IMR-90 (cell line): ENCODE data around the gene PRKAG2. TPM values are rescaled to one million over a fixed set of nuclear protein-coding genes. Genes with fewer than 3 reads are reported as not detected.

Experiments
- ATAC-seq: fragments of 200-7000 bp; cut with Tn5 transposase; 2 replicates; pipeline ENCODE4 v1.9.1; 2020; ENCODE audit warnings: low read depth, mild to moderate bottlenecking, moderate library complexity
- BruUV-seq: library from RNA; stranded (reverse); fragments of 400-500 nt; replicated peaks from 2 replicates; lab custom pipeline; 2021; lab: Mats Ljungman, UMichigan
- CTCF ChIA-PET: fragments of 300-600 bp; formaldehyde crosslinking; extraction: SDS; loops from one replicate; lab custom pipeline; 2021; ENCODE audit warnings: antibody characterized with exemption; lab: Yijun Ruan, JAX
- POLR2A ChIA-PET: fragments of 300-600 bp; sonication (Branson Sonifier 250); formaldehyde crosslinking; loops from one replicate; lab custom pipeline; 2022; ENCODE audit warnings: antibody characterized with exemption; ENCODE audit not compliant: unreplicated experiment; lab: Charles Lee
- DNase-seq: peaks from one replicate; pipeline ENCODE4 v3.0.0; 2013
- H2AFZ ChIP-seq: replicated peaks from 2 replicates; pipeline ENCODE3; 2013; ENCODE audit warnings: low read length, mild to moderate bottlenecking; ENCODE audit not compliant: poor library complexity
- H2AK5ac ChIP-seq: 2 replicates; pipeline ENCODE4 v1.6.1; 2013; ENCODE audit warnings: low read depth, low read length, inconsistent platforms
- H2AK9ac ChIP-seq: replicated peaks from 2 replicates; pipeline ENCODE3; 2013; ENCODE audit warnings: mild to moderate bottlenecking, low read depth, low read length, moderate library complexity; ENCODE audit not compliant: poor library complexity
- H2BK120ac ChIP-seq: 2 replicates; pipeline ENCODE4 v1.6.1; 2013; ENCODE audit warnings: low read depth, low read length, inconsistent platforms
- H2BK15ac ChIP-seq: 3 replicates; pipeline ENCODE4 v1.6.1; 2013; ENCODE audit warnings: low read depth, low read length, inconsistent platforms
- H2BK20ac ChIP-seq: 2 replicates; pipeline ENCODE4 v1.6.1; 2013; ENCODE audit warnings: low read depth, mild to moderate bottlenecking, inconsistent platforms, low read length, moderate library complexity
- H2BK5ac ChIP-seq: 2 replicates; pipeline ENCODE4 v1.6.1; 2013; ENCODE audit warnings: mild to moderate bottlenecking, low read depth, low read length, inconsistent platforms; ENCODE audit not compliant: poor library complexity, severe bottlenecking
- H3K14ac ChIP-seq: replicated peaks from 2 replicates; pipeline ENCODE4 v1.6.1; 2013; ENCODE audit warnings: low read depth, low read length, inconsistent platforms
- H3K18ac ChIP-seq: 2 replicates; pipeline ENCODE4 v1.6.1; 2013; ENCODE audit warnings: low read depth, low read length, control low read depth
- H3K23ac ChIP-seq: 2 replicates; pipeline ENCODE4 v1.6.1; 2013; ENCODE audit warnings: low read depth, low read length, inconsistent platforms
- H3K27ac ChIP-seq: 2 replicates; pipeline ENCODE4 v1.5.1; 2013; ENCODE audit warnings: mild to moderate bottlenecking, control low read depth, low read length; ENCODE audit not compliant: insufficient read depth
- H3K27me3 ChIP-seq: 2 replicates; pipeline ENCODE4 v1.6.1; 2013; ENCODE audit warnings: low read length; ENCODE audit not compliant: control insufficient read depth, insufficient read depth
- H3K36me3 ChIP-seq: 2 replicates; pipeline ENCODE4 v1.6.1; 2013; ENCODE audit warnings: low read length, mixed read lengths; ENCODE audit not compliant: control insufficient read depth, insufficient read depth
- H3K4ac ChIP-seq: 2 replicates; pipeline ENCODE4 v1.6.1; 2013; ENCODE audit warnings: low read depth, low read length, inconsistent platforms
- H3K4me1 ChIP-seq: 2 replicates; pipeline ENCODE4 v1.6.1; 2013; ENCODE audit warnings: low read length, mixed read lengths; ENCODE audit not compliant: control insufficient read depth, insufficient read depth
- H3K4me2 ChIP-seq: 2 replicates; pipeline ENCODE4 v1.6.1; 2013; ENCODE audit warnings: low read depth, mild to moderate bottlenecking, control low read depth, low read length, moderate library complexity
- H3K4me3 ChIP-seq: 2 replicates; pipeline ENCODE4 v1.5.1; 2013; ENCODE audit warnings: low read depth, mild to moderate bottlenecking, control low read depth, low read length, moderate library complexity; ENCODE audit not compliant: insufficient read depth
- H3K56ac ChIP-seq: 2 replicates; pipeline ENCODE4 v1.6.1; 2013; ENCODE audit warnings: low read length, inconsistent platforms; ENCODE audit not compliant: insufficient read depth; ENCODE audit errors: extremely low read depth
- H3K79me1 ChIP-seq, 2 experiments: 2 replicates each; pipeline ENCODE4 v1.6.1; 2013; ENCODE audit warnings: low read length in 2 of 2, inconsistent platforms in 1 of 2, low read depth in 1 of 2
- H3K9ac ChIP-seq: 2 replicates; pipeline ENCODE4 v1.6.1; 2013; ENCODE audit warnings: low read depth, low read length, control low read depth
- H3K9me1 ChIP-seq: 2 replicates; pipeline ENCODE4 v1.6.1; 2013; ENCODE audit warnings: low read length, inconsistent platforms; ENCODE audit not compliant: insufficient read depth
- H3K9me3 ChIP-seq: 2 replicates; pipeline ENCODE4 v1.6.1; 2013; ENCODE audit warnings: low read length; ENCODE audit not compliant: control insufficient read depth, insufficient read depth
- H4K20me1 ChIP-seq: 2 replicates; pipeline ENCODE4 v1.6.1; 2013; ENCODE audit warnings: low read length, inconsistent platforms; ENCODE audit not compliant: insufficient read depth
- H4K5ac ChIP-seq: 2 replicates; pipeline ENCODE4 v1.6.1; 2013; ENCODE audit warnings: mild to moderate bottlenecking, low read depth, low read length, control low read depth
- H4K8ac ChIP-seq, 2 experiments: 2 replicates each; pipeline ENCODE4 v1.6.1; 2013; ENCODE audit warnings: low read depth in 2 of 2, low read length in 2 of 2, control low read depth in 1 of 2, inconsistent platforms in 1 of 2
- H4K91ac ChIP-seq: 2 replicates; pipeline ENCODE4 v1.6.1; 2013; ENCODE audit warnings: low read depth, low read length, inconsistent platforms; ENCODE audit not compliant: insufficient read depth
- CEBPB ChIP-seq: IDR thresholded peaks from 2 replicates; pipeline ENCODE4 v1.6.1; 2012; ENCODE audit warnings: low read depth, low read length, improper control_type of control experiment
- ELK1 ChIP-seq: fragments of 150-350 bp; IDR thresholded peaks from 2 replicates; pipeline ENCODE4 v1.6.1; 2016; ENCODE audit warnings: low read depth, mild to moderate bottlenecking, low read length, moderate library complexity, borderline replicate concordance
- MAFK ChIP-seq: IDR thresholded peaks from 2 replicates; pipeline ENCODE4 v1.6.1; 2012; ENCODE audit warnings: low read depth, low read length, improper control_type of control experiment
- MAZ ChIP-seq: IDR thresholded peaks from 2 replicates; pipeline ENCODE4 v1.6.1; 2012; ENCODE audit warnings: low read depth, mild to moderate bottlenecking, low read length, improper control_type of control experiment, moderate library complexity, borderline replicate concordance
- POLR2A ChIP-seq: IDR thresholded peaks from 2 replicates; pipeline ENCODE4 v1.6.1; 2012; ENCODE audit warnings: mild to moderate bottlenecking, low read depth, low read length
- RAD21 ChIP-seq: IDR thresholded peaks from 2 replicates; pipeline ENCODE4 v1.6.1; 2012; ENCODE audit warnings: low read length, improper control_type of control experiment
- RFX5 ChIP-seq: IDR thresholded peaks from 2 replicates; pipeline ENCODE4 v1.8.0; 2012; ENCODE audit warnings: low read depth, mild to moderate bottlenecking, low read length, moderate library complexity
- WGBS, 2 experiments: methylation state at CpG; one replicate each; pipeline versions ENCODE4 v1.1.5 to v1.1.7; 2013; ENCODE audit warnings: missing lambda C conversion rate in 2 of 2; ENCODE audit not compliant: insufficient read length in 1 of 2; ENCODE audit errors: extremely low coverage in 2 of 2; 5-methylcytosine and 5-hydroxymethylcytosine counted together
- dilution Hi-C: fragments of 300-500 bp; cut with HindIII; formaldehyde crosslinking; loops from one replicate; pipeline ENCODE4 v1.14.3; 2018; ENCODE audit warnings: low sequenced_read_pairs; ENCODE audit not compliant: unreplicated experiment
- in situ Hi-C: fragments of 300-500 bp; cut with MboI; formaldehyde crosslinking; loops from 3 replicates; pipeline ENCODE4 v1.14.3; 2019; ENCODE audit warnings: low sequenced_read_pairs, inconsistent platforms, mixed read lengths
- intact Hi-C: fragments of 100-400 bp; cut with micrococcal nuclease; formaldehyde crosslinking; loops from 2 replicates; pipeline ENCODE4 v1.10.0; 2022
- polyA plus RNA-seq, 3 experiments: library from polyadenylated mRNA; depleted of rRNA; stranded (reverse); fragments of >200 nt; gene quantifications; 2 replicates each; pipeline ENCODE4 v1.2.3, GENCODE V29; 2012; ENCODE audit warnings: low replicate concordance in 1 of 3
- total RNA-seq: library from RNA; depleted of rRNA; stranded (reverse); fragments of >200 nt; gene quantifications from 2 replicates; pipeline ENCODE4 v1.2.3, GENCODE V29; 2012
- TF ChIP-seq, protein P1 (sequence below): fragments of 150-350 bp; IDR thresholded peaks from 2 replicates; pipeline ENCODE4 v1.6.1; 2017; ENCODE audit warnings: mild to moderate bottlenecking, antibody characterized with exemption, low read length, low read depth

PRKAG2 gene
- total and polyA plus RNA-seq, 2 of the 4 experiments (the other 2 are of a cell fraction), result 15.4 to 21.6 TPM

DNA sequence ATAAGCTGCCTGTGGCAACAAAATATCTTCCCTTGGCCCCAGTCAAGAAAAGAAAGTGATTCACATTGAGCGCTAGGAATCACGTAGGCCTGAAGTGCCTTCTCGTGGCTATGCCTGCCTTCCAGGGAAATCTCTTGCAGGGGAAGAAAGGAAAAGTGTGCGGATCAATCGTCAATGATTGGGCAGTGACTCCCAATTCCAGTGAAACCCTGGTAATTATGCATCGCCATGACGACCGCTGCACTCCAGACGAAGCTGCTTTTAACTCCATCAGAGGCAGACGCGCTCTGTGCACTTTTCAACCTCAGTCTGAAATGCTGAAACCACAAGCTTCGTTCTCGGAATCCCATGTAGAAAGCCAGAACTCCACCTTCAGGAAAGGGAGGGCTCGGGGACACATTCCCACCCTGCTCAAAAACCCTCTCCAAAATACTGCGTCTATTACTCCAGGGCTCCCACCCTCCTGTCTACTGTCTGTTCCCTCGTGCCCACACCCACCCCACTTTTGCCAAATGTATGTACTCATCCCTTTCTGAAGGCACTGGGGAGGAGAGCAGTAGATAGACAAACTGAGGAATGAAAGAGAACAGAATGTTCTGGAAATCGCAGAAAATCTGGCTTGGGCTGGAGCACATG, 24.2 kb upstream of the PRKAG2 start:
- H3K27me3 ChIP-seq, result peaks cover 31% of the 10 kb centered on the region
- H2BK5ac ChIP-seq, result no peak overlapping the region
- no peak overlapping the region for H3K4me2 ChIP-seq
- dilution Hi-C loops, result no loop called here
- H3K23ac ChIP-seq, result no peak overlapping the region
- no peak overlapping the region for H2BK15ac ChIP-seq
- DNase-seq (no peak), ATAC-seq (no peak)
- no peak overlapping the region for H4K91ac ChIP-seq
- WGBS, 2 experiments, result 62% methylated on average over 12 of the region's 17 CpGs; no CpG with 5 or more reads in 1 of the 2 experiments
- no TSS peak for BruUV-seq
- no peaks in the 10 kb centered on the region for H3K79me1 ChIP-seq
- no peaks in the 10 kb centered on the region for H3K9me3 ChIP-seq
- no peaks in the 10 kb centered on the region for H3K9me1 ChIP-seq
- POLR2A ChIA-PET, result no interaction called here
- peak overlapping the region; percentile 47 for H2AFZ ChIP-seq
- in situ Hi-C loops, result no loop called here
- no peak overlapping the region for H3K4ac ChIP-seq
- intact Hi-C loops, result no loop called here
- no peak overlapping the region for H3K18ac ChIP-seq
- H3K36me3 ChIP-seq, result no peaks in the 10 kb centered on the region
- H4K8ac ChIP-seq, result no peak overlapping the region
- no peak overlapping the region for H2AK9ac ChIP-seq
- no peak overlapping the region for H2BK20ac ChIP-seq
- H3K9ac ChIP-seq, result no peak overlapping the region
- CTCF ChIA-PET, result no interaction called here
- H2BK120ac ChIP-seq, result no peak overlapping the region
- no peaks in the 10 kb centered on the region for H4K20me1 ChIP-seq
- H3K4me3 ChIP-seq, result no peak overlapping the region
- TF ChIP-seq RAD21 (no peak), MAFK (no peak), POLR2A (no peak), CEBPB (no peak), ELK1 (no peak), RFX5 (no peak), MAZ (no peak)
- TF ChIP-seq, protein P1, sequence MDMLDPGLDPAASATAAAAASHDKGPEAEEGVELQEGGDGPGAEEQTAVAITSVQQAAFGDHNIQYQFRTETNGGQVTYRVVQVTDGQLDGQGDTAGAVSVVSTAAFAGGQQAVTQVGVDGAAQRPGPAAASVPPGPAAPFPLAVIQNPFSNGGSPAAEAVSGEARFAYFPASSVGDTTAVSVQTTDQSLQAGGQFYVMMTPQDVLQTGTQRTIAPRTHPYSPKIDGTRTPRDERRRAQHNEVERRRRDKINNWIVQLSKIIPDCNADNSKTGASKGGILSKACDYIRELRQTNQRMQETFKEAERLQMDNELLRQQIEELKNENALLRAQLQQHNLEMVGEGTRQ, result no peak
- peaks cover 2% of the 10 kb centered on the region for H3K4me1 ChIP-seq
- H3K14ac ChIP-seq, result no peak overlapping the region
- no peak overlapping the region for H2AK5ac ChIP-seq
- no peak overlapping the region for H4K5ac ChIP-seq
- no peak overlapping the region for H3K56ac ChIP-seq
- H3K27ac ChIP-seq, result no peak overlapping the region
